Activated naive CD4-positive, alpha-beta T cell treated with anti-CD3 and anti-CD28 coated beads for 36 hours (primary cell): Measurements from ENCODE around the gene TNFSF12. TPM values are rescaled to one million over a fixed set of nuclear protein-coding genes. Genes with fewer than 3 reads are reported as not detected.
A peak's percentile ranks its signal among the peaks of the same experiment; 100 is the strongest.

ENCODE experiments used
- CTCF ChIA-PET: fragments of 350-600 bp; sonication (Branson Sonifier 250); formaldehyde crosslinking; loops from one replicate; lab custom pipeline; 2021; ENCODE audit warnings: antibody characterized with exemption; lab: Charles Lee
- DNase-seq: peaks from one replicate; pipeline ENCODE4 v3.0.0-alpha.2; 2020
- H3K27ac Mint-ChIP-seq: one replicate; pipeline ENCODE4 v1.8.0; 2021; ENCODE audit warnings: mild to moderate bottlenecking, mixed read lengths
- H3K27me3 Mint-ChIP-seq: one replicate; pipeline ENCODE4 v1.8.0; 2021; ENCODE audit warnings: low read depth, mixed read lengths
- H3K36me3 Mint-ChIP-seq: one replicate; pipeline ENCODE4 v1.8.0; 2021; ENCODE audit warnings: low read depth, mixed read lengths
- H3K4me1 Mint-ChIP-seq: one replicate; pipeline ENCODE4 v1.8.0; 2021; ENCODE audit warnings: low read depth, mixed read lengths
- H3K4me3 Mint-ChIP-seq: one replicate; pipeline ENCODE4 v1.8.0; 2021; ENCODE audit warnings: mild to moderate bottlenecking, moderate library complexity, mixed read lengths
- H3K9me3 Mint-ChIP-seq: one replicate; pipeline ENCODE4 v1.8.0; 2021; ENCODE audit warnings: mixed read lengths
- intact Hi-C: fragments of 100-400 bp; cut with micrococcal nuclease; formaldehyde crosslinking; loops from one replicate; pipeline ENCODE4 v1.15.1; 2023
- total RNA-seq, 2 experiments: library from RNA; stranded (reverse); gene quantifications; one replicate each; pipeline ENCODE4 v1.2.3, GENCODE V29; 2021

Gene TNFSF12
- total RNA-seq, 2 experiments from 2014 or later, result 5.8 to 7.4 TPM

DNA sequence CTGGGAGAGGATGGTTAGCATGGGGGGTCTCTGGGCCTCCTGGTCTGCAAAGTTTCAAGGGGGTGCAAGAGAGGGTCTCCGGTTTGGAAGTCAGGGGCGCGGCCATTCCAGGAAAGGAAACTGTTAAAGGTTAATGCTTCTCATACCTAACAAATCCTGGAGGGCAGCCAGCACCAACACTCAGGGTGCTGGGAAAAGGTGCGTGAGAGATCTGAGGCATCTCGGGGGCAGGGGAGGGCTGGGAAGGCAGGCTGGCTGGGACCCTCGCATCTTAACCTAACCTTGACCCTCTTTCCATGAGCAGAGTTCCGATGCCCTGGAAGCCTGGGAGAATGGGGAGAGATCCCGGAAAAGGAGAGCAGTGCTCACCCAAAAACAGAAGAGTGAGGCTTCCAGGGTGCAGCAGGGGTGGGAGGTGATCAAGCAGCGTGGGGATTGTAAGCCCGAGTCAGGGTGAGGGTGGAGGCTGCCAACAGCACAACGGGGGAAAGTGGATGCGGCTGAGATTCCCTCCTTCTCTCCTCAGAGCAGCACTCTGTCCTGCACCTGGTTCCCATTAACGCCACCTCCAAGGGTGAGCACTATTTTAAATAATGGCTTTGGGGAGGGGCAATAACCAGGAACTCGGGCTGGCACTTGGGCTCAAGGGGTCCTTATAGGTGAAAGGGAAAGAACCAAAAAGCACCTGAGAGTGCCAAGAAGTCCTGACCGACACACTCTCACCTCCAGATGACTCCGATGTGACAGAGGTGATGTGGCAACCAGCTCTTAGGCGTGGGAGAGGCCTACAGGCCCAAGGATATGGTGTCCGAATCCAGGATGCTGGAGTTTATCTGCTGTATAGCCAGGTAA lies 10.7 kb downstream of the TNFSF12 start:
- intact Hi-C loops, result no loop called here
- H3K27me3 Mint-ChIP-seq, result no peaks in the 10 kb centered on the region
- peak overlapping the region; percentile 84 for H3K27ac Mint-ChIP-seq
- CTCF ChIA-PET, result interaction anchor here (1.0 to 7.5 kb wide), 29 partner anchors 10 to 236 kb away, joined by 3 to 96 read pairs (median 7); partner anchors contain the start of genes ACAP1, CD68, MPDU1 and NEURL4
- peaks cover 61% of the 10 kb centered on the region for H3K4me1 Mint-ChIP-seq
- peaks cover 11% of the 10 kb centered on the region for H3K36me3 Mint-ChIP-seq
- peak overlapping the region; percentile 58 for H3K4me3 Mint-ChIP-seq
- no peak for DNase-seq
- H3K9me3 Mint-ChIP-seq, result no peaks in the 10 kb centered on the region

DNA sequence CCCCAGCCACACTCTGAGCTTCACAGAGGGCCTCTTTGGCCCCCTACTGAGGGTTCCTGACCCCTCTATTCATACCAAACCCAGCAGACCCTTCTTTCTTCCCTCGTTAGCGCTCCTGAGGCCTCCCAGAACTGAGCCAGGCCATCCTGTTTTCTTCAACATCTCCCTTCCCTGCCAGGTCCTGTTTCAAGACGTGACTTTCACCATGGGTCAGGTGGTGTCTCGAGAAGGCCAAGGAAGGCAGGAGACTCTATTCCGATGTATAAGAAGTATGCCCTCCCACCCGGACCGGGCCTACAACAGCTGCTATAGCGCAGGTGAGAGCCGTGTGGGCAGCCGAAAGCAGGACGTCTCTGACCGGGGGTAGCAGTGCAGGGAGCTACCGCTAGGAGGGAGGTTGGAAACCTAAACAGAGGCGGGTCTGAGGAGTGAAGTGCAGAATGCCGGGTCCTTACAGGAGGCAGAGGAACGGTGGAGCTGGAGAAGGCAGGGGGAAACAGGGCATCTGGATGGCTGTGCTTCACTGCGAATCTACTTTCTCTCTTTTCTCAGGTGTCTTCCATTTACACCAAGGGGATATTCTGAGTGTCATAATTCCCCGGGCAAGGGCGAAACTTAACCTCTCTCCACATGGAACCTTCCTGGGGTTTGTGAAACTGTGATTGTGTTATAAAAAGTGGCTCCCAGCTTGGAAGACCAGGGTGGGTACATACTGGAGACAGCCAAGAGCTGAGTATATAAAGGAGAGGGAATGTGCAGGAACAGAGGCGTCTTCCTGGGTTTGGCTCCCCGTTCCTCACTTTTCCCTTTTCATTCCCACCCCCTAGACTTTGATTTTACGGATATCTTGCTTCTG lies 11.5 kb downstream of the TNFSF12 start:
- CTCF ChIA-PET, result interaction anchor here (0.8 to 7.5 kb wide), 46 partner anchors 8 to 237 kb away, joined by 3 to 96 read pairs (median 5); partner anchors contain the start of genes ACAP1, CD68, MPDU1 and NEURL4
- peaks cover 61% of the 10 kb centered on the region for H3K4me1 Mint-ChIP-seq
- no peaks in the 10 kb centered on the region for H3K9me3 Mint-ChIP-seq
- H3K36me3 Mint-ChIP-seq, result peaks cover 17% of the 10 kb centered on the region
- peak overlapping the region; percentile 84 for H3K27ac Mint-ChIP-seq
- peak; percentile 74 for DNase-seq
- peak overlapping the region; percentile 87 for H3K4me3 Mint-ChIP-seq
- H3K27me3 Mint-ChIP-seq, result no peaks in the 10 kb centered on the region
- intact Hi-C loops, result loop anchor here (1.0 kb wide), 12 partner anchors 11 to 308 kb away; partner anchors contain the start of genes ELP5, FXR2, MPDU1 and PLSCR3

GRCh38 chr17:7561028-7561575 lies 12.2 kb downstream of the TNFSF12 start:
- CTCF ChIA-PET, result interaction anchor here (0.6 to 7.5 kb wide), 46 partner anchors 9 to 238 kb away, joined by 3 to 96 read pairs (median 5); partner anchors contain the start of genes ACAP1, CD68, MPDU1 and NEURL4
- intact Hi-C loops, result loop anchor here (1.0 kb wide), 12 partner anchors 11 to 309 kb away; partner anchors contain the start of genes ELP5, FXR2, MPDU1 and PLSCR3
- Mint-ChIP-seq H3K27ac (peak overlapping the region; percentile 84), H3K4me3 (peak overlapping the region; percentile 87), H3K4me1 (peaks cover 57% of the 10 kb centered on the region), H3K36me3 (peaks cover 17% of the 10 kb centered on the region), H3K27me3 (no peaks in the 10 kb centered on the region), H3K9me3 (no peaks in the 10 kb centered on the region)
- peak; percentile 89 for DNase-seq

GRCh38 chr17:7561589-7562207 lies 12.8 kb downstream of the TNFSF12 start, which contains the start of gene SENP3:
Gene SENP3, plus strand, starts transcription at chr17:7561919. Its CDS starts 1,158 bp downstream, at chr17:7563077.
- Mint-ChIP-seq H3K36me3 (peaks cover 19% of the 10 kb centered on the region), H3K27ac (peak within 1 kb of the TSS; percentile 86), H3K4me1 (peaks cover 54% of the 10 kb centered on the region), H3K9me3 (no peaks in the 10 kb centered on the region), H3K4me3 (peak within 1 kb of the TSS; percentile 87), H3K27me3 (no peaks in the 10 kb centered on the region)
- DNase-seq, result peak; percentile 91
- CTCF ChIA-PET, result interaction anchor here (0.6 to 7.5 kb wide), 32 partner anchors 9 to 239 kb away, joined by 3 to 96 read pairs (median 7); partner anchors contain the start of genes ACAP1, CD68, MPDU1 and NEURL4
- intact Hi-C loops, result loop anchor here (1.0 kb wide), 12 partner anchors 11 to 309 kb away; partner anchors contain the start of genes ELP5, FXR2, MPDU1 and PLSCR3

DNA sequence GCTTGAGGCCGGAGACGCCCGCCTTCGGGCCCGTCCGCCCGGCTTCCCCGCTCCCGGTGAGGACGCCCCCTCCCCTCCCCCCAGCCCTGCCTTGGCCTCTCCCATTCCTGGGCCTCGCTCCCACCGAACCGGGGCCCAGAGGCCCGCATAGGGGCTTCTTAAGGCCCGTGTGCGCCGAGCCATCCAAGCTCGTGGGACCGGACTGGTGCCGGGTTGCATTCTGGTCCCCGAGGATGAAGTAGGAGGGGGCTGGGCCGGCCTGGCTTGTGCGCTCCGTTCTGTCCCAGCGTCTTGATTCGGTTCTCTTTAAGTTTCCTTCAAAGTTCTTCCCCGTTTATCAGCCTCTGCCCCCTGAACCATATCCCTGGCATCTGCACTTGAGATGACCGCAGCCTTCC lies 13.3 kb downstream of the TNFSF12 start:
- intact Hi-C loops, result no loop called here
- no peaks in the 10 kb centered on the region for H3K27me3 Mint-ChIP-seq
- no peak for DNase-seq
- H3K9me3 Mint-ChIP-seq, result no peaks in the 10 kb centered on the region
- peaks cover 23% of the 10 kb centered on the region for H3K36me3 Mint-ChIP-seq
- peaks cover 54% of the 10 kb centered on the region for H3K4me1 Mint-ChIP-seq
- peak overlapping the region; percentile 86 for H3K27ac Mint-ChIP-seq
- CTCF ChIA-PET, result interaction anchor here (2.4 to 7.5 kb wide), 3 partner anchors 9 to 48 kb away, joined by 13 to 96 read pairs (median 26); partner anchors contain the start of gene MPDU1
- H3K4me3 Mint-ChIP-seq, result peak overlapping the region; percentile 87

DNA sequence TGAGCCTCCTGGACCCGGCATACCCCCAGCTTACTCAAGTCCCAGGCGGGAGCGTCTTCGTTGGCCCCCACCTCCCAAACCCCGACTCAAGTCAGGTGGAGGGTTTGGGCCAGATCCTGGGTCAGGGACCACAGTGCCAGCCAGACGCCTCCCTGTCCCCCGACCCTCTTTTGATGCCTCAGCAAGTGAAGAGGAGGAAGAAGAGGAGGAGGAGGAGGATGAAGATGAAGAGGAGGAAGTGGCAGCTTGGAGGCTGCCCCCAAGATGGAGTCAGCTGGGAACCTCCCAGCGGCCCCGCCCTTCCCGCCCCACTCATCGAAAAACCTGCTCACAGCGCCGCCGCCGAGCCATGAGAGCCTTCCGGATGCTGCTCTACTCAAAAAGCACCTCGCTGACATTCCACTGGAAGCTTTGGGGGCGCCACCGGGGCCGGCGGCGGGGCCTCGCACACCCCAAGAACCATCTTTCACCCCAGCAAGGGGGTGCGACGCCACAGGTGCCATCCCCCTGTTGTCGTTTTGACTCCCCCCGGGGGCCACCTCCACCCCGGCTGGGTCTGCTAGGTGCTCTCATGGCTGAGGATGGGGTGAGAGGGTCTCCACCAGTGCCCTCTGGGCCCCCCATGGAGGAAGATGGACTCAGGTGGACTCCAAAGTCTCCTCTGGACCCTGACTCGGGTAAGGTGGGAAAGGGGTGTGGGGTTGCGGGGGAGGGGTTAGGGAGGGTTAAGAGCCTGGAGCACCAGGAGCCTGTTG lies 14.4 kb downstream of the TNFSF12 start:
- H3K4me3 Mint-ChIP-seq, result peak overlapping the region; percentile 87
- intact Hi-C loops, result no loop called here
- H3K4me1 Mint-ChIP-seq, result peaks cover 53% of the 10 kb centered on the region
- CTCF ChIA-PET, result no interaction called here
- no peaks in the 10 kb centered on the region for H3K27me3 Mint-ChIP-seq
- H3K36me3 Mint-ChIP-seq, result peaks cover 29% of the 10 kb centered on the region
- no peak for DNase-seq
- H3K9me3 Mint-ChIP-seq, result no peaks in the 10 kb centered on the region
- H3K27ac Mint-ChIP-seq, result no peak overlapping the region

DNA sequence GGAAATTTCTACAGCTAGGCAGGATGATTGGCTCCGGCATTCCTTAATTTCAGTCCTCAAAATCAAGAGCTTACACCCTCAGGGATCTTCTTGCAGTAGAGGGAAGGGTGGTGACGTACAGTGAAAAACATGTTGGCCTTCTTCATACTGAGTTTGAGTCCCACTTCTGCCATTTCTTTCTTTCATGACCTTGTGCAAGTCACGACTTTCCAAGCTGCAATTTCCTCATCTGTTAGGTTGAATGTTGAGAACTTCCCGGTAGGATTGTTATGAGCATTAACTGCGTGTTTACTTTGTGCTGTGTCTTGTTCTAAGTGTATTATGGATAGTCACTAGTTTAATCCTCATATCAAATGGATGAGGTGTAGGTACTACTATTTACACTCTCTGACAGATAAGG lies 20.7 kb downstream of the TNFSF12 start:
- peaks cover 32% of the 10 kb centered on the region for H3K4me1 Mint-ChIP-seq
- DNase-seq, result no peak
- no peak overlapping the region for H3K27ac Mint-ChIP-seq
- peaks cover 53% of the 10 kb centered on the region for H3K36me3 Mint-ChIP-seq
- CTCF ChIA-PET, result interaction anchor here (3.5 kb wide), 1 partner anchor 8 kb away, joined by 26 read pairs; the partner anchor contains the start of gene SENP3
- H3K4me3 Mint-ChIP-seq, result no peak overlapping the region
- H3K9me3 Mint-ChIP-seq, result no peaks in the 10 kb centered on the region
- H3K27me3 Mint-ChIP-seq, result no peaks in the 10 kb centered on the region
- intact Hi-C loops, result no loop called here

- Mint-ChIP-seq H3K36me3 (peaks cover 55% of the 10 kb centered on the region), H3K4me3 (no peak overlapping the region), H3K9me3 (no peaks in the 10 kb centered on the region), H3K27me3 (no peaks in the 10 kb centered on the region), H3K4me1 (peaks cover 36% of the 10 kb centered on the region), H3K27ac (no peak overlapping the region)
- intact Hi-C loops, result loop anchor here (10.0 kb wide), 1 partner anchor 526 kb away; the partner anchor contains the start of gene SLC16A11
- CTCF ChIA-PET, result interaction anchor here (0.7 to 3.5 kb wide), 3 partner anchors 9 to 118 kb away, joined by 3 to 26 read pairs (median 5); partner anchors contain the start of genes SENP3 and WRAP53
- no peak for DNase-seq
These were observed 21.5 kb downstream of the TNFSF12 start for GRCh38 chr17:7570351-7570750.

- Mint-ChIP-seq H3K4me1 (peaks cover 53% of the 10 kb centered on the region), H3K27me3 (no peaks in the 10 kb centered on the region), H3K4me3 (peak overlapping the region; percentile 85), H3K36me3 (peaks cover 67% of the 10 kb centered on the region), H3K9me3 (no peaks in the 10 kb centered on the region), H3K27ac (peak overlapping the region; percentile 99)
- CTCF ChIA-PET, result interaction anchor here (1.1 to 3.5 kb wide), 2 partner anchors 11 to 119 kb away, joined by 3 to 26 read pairs; partner anchors contain the start of gene SENP3
- intact Hi-C loops, result loop anchor here (1.0 to 10.0 kb wide), 15 partner anchors 11 to 527 kb away; partner anchors contain the start of genes EIF5A, ELP5, MPDU1 and NEURL4
- no peak for DNase-seq
These were observed 23.4 kb downstream of the TNFSF12 start for GRCh38 chr17:7572338-7572587.

DNA sequence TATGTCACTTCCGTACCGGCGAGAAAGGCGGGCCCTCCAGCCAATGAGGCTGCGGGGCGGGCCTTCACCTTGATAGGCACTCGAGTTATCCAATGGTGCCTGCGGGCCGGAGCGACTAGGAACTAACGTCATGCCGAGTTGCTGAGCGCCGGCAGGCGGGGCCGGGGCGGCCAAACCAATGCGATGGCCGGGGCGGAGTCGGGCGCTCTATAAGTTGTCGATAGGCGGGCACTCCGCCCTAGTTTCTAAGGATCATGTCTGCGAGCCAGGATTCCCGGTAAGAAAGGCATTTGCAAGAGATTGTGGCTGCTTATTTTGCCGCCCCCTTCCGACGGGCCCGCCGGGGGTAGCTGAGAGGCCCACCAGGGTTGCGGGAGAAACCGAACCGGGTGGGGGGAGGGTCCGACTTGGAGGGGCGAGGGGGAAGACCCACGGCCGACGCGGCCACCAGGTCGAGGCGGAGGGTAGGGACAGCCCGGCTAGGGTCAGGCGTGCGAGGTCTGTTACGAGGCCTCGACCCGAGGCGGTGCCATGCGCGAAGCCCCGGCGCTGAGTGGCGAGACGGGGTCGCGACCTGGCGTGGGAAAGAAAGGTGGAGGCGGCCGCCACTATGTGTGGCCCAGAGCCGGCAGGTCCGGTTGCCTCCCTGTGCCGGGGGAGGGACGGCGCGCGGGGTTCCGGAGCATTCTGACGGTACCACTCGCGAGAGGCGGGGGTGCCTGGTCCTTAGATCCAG lies 23.9 kb downstream of the TNFSF12 start:
- peak; percentile 100 for DNase-seq
- H3K9me3 Mint-ChIP-seq, result no peaks in the 10 kb centered on the region
- intact Hi-C loops, result loop anchor here (1.0 to 10.0 kb wide), 15 partner anchors 11 to 528 kb away; partner anchors contain the start of genes EIF5A, ELP5, MPDU1 and NEURL4
- peak overlapping the region; percentile 99 for H3K27ac Mint-ChIP-seq
- peaks cover 67% of the 10 kb centered on the region for H3K36me3 Mint-ChIP-seq
- CTCF ChIA-PET, result interaction anchor here (1.1 to 3.5 kb wide), 2 partner anchors 12 to 120 kb away, joined by 3 to 26 read pairs; partner anchors contain the start of gene SENP3
- peaks cover 55% of the 10 kb centered on the region for H3K4me1 Mint-ChIP-seq
- no peaks in the 10 kb centered on the region for H3K27me3 Mint-ChIP-seq
- H3K4me3 Mint-ChIP-seq, result peak overlapping the region; percentile 85
